Lower lobe of right lung (tissue), 2 donors: ENCODE results near the gene SND1. TPM values are rescaled to one million over a fixed set of nuclear protein-coding genes. Genes with fewer than 3 reads are reported as not detected.

Source experiments
- ATAC-seq, 2 donors: fragments of 200-7000 bp; cut with Tn5 transposase; one replicate each; pipeline ENCODE4 v1.9.1; 2020 to 2022; ENCODE audit warnings: mild to moderate bottlenecking in 2 of 2, moderate library complexity in 2 of 2
- DNase-seq: peaks from one replicate; pipeline ENCODE4 v3.0.0-alpha.2; 2020
- H3K27ac ChIP-seq: fragments of 200-600 bp; one replicate; pipeline ENCODE4 v1.8.0; 2022
- H3K27me3 ChIP-seq: fragments of 200-600 bp; one replicate; pipeline ENCODE4 v1.8.0; 2022; ENCODE audit warnings: low read depth
- H3K36me3 ChIP-seq: fragments of 200-600 bp; one replicate; pipeline ENCODE4 v1.8.0; 2022; ENCODE audit warnings: mild to moderate bottlenecking
- H3K4me1 ChIP-seq: fragments of 200-600 bp; one replicate; pipeline ENCODE4 v1.8.0; 2022
- H3K4me3 ChIP-seq: fragments of 200-600 bp; one replicate; pipeline ENCODE4 v1.8.0; 2022; ENCODE audit warnings: mild to moderate bottlenecking
- H3K9me3 ChIP-seq: fragments of 200-600 bp; one replicate; pipeline ENCODE4 v1.8.0; 2022
- CTCF ChIP-seq: fragments of 200-600 bp; IDR thresholded peaks from one replicate; pipeline ENCODE4 v1.8.0; 2022; ENCODE audit warnings: antibody characterized with exemption, mild to moderate bottlenecking
- intact Hi-C: fragments of 100-400 bp; cut with DNase I; formaldehyde crosslinking; loops from one replicate; pipeline ENCODE4 v1.11.0; 2022
- microRNA-seq: library from miRNA; unstranded; fragments of <30 nt; microRNA quantifications from one replicate; pipeline ENCODE4 v1.2.0, GENCODE V29; 2020; ENCODE audit warnings: borderline number of aligned reads
- total RNA-seq: library from RNA; stranded (reverse); fragmentation: NEBNext Ultra II Directional; extraction: Animal tissue kit (Norgen Biotek cat#: 25700); gene quantifications from one replicate; pipeline ENCODE4 v1.2.1, GENCODE V29; 2021
- donor health status: DM: no; HTN: yes; CAD: no; lungs with severe emphysema.

The SND1 gene
- total RNA-seq, 1 donor from 2014 or later = 142 TPM

GRCh38 chr7:128141683-128142195 is 489.7 kb downstream of the SND1 start:
- no peak overlapping the region for H3K27ac ChIP-seq
- TF ChIP-seq CTCF = no peak
- H3K36me3 ChIP-seq = no peaks in the 10 kb centered on the region
- ATAC-seq (no peak), DNase-seq (no peak)
- peaks cover 11% of the 10 kb centered on the region for H3K9me3 ChIP-seq
- intact Hi-C loops = no loop called here
- H3K4me3 ChIP-seq = no peak overlapping the region
- H3K4me1 ChIP-seq = no peaks in the 10 kb centered on the region
- H3K27me3 ChIP-seq = peaks cover 10% of the 10 kb centered on the region

Small RNAs within 50 kb of the gene (microRNA-seq; reads per million reads assigned to microRNA genes)
- gene MIR593 = not detected

Other genes starting within 250 kb of the SND1 start
- 17.4 TPM for gene GCC1, start 66.6 kb upstream of the SND1 start, total RNA-seq
- gene ARF5, start 63.8 kb upstream of the SND1 start, total RNA-seq = 88.6 TPM
- gene FSCN3, start 58.5 kb upstream of the SND1 start, total RNA-seq = not detected
- not detected for gene PAX4, start 34.1 kb upstream of the SND1 start, total RNA-seq